Measurements from ENCODE around the gene JUND. TPM values are rescaled to one million over a fixed set of nuclear protein-coding genes. Genes with fewer than 3 reads are reported as not detected.

The JUND gene
- total and polyA plus RNA-seq, 2 experiments from 2014 or later: 40.0 to 181 TPM

DNA sequence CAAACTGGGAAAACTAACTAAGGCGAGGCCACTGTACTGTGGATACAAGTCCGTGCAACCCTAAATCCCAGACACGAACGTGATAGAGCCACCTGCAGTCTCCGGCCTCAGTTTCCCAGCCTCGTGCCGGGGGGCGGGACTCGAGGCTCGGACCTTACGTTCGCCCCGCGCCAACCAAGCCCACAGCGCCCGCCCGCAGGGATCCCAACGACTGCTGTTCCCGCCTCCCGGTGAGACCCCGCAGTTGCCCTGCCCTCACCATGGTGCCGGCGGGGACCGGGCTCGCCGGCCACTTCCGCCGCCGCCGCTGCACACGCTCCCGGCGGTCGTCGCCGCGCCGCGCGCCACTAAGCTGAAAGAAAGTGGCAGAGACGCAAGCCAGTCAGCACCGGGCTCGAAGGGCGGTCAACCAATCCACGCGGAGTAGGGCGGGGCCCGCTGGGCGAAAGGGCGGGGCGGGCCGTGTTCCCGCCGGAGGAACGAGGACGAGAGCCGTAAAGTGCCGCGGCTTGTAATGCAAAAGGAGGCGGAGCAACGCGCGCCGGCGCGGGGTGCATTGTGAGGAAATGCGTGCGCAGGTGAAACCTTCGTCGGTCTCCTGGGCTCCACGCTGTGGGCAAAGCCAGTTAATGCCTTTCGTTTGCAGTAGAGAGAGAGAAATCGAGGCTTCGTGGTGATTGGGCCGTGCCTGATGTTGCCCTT is 41.5 kb upstream of the JUND start, which contains the start of gene LSM4:
LSM4 (minus strand) TSS at position 318 of the 702 bp plus-strand sequence; CDS start at position 262, 56 bp downstream.
- H3K4me2 ChIP-seq: peak within 1 kb of the TSS; percentile 92
- H2AFZ ChIP-seq: no peak within 1 kb of the TSS
- H3K36me3 ChIP-seq (ENCODE audit: insufficient read depth): no peaks in the 10 kb centered on the region; the same call in 1 of the 2 replicates
- Mint-ChIP-seq H3K4me1 (peaks cover 29% of the 10 kb centered on the region), H3K36me3 (ENCODE audit: low read depth) (peaks cover 30% of the 10 kb centered on the region), H3K27ac (peak within 1 kb of the TSS; percentile 99), H3K9me3 (no peaks in the 10 kb centered on the region), H3K27me3 (ENCODE audit: insufficient read depth, low read depth, poor library complexity) (peaks cover 20% of the 10 kb centered on the region), H3K4me3 (peak within 1 kb of the TSS; percentile 92)
- peaks cover 34% of the 10 kb centered on the region; the same call in 1 of the 2 replicates for H3F3A ChIP-seq (replicated peaks; ENCODE audit: low read depth)
- TF ChIP-seq EZH2 (IDR thresholded peaks at IDR 0.05; ENCODE audit: low read depth, unreplicated experiment) (no peak), EZH2phosphoT487 (IDR thresholded peaks at IDR 0.05; ENCODE audit: unreplicated experiment) (no peak), NANOG (IDR thresholded peaks at IDR 0.05; ENCODE audit: borderline replicate concordance) (no peak), CREB1 (CRISPR knock-in tag; IDR thresholded peaks at IDR 0.05; ENCODE audit: low read depth) (no peak; the same call in none of the 2 replicates), POLR2AphosphoS5 (IDR thresholded peaks at IDR 0.05; ENCODE audit: low read depth) (peak; percentile 80)
- TF ChIP-seq, protein P1, sequence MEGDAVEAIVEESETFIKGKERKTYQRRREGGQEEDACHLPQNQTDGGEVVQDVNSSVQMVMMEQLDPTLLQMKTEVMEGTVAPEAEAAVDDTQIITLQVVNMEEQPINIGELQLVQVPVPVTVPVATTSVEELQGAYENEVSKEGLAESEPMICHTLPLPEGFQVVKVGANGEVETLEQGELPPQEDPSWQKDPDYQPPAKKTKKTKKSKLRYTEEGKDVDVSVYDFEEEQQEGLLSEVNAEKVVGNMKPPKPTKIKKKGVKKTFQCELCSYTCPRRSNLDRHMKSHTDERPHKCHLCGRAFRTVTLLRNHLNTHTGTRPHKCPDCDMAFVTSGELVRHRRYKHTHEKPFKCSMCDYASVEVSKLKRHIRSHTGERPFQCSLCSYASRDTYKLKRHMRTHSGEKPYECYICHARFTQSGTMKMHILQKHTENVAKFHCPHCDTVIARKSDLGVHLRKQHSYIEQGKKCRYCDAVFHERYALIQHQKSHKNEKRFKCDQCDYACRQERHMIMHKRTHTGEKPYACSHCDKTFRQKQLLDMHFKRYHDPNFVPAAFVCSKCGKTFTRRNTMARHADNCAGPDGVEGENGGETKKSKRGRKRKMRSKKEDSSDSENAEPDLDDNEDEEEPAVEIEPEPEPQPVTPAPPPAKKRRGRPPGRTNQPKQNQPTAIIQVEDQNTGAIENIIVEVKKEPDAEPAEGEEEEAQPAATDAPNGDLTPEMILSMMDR (conservative IDR thresholded peaks at IDR 0.05; ENCODE audit: low read depth in 2 of 2): peak in 1 of 2 experiments; percentile 58; a peak in 2 of 4 replicates
- TF ChIP-seq, protein P2, sequence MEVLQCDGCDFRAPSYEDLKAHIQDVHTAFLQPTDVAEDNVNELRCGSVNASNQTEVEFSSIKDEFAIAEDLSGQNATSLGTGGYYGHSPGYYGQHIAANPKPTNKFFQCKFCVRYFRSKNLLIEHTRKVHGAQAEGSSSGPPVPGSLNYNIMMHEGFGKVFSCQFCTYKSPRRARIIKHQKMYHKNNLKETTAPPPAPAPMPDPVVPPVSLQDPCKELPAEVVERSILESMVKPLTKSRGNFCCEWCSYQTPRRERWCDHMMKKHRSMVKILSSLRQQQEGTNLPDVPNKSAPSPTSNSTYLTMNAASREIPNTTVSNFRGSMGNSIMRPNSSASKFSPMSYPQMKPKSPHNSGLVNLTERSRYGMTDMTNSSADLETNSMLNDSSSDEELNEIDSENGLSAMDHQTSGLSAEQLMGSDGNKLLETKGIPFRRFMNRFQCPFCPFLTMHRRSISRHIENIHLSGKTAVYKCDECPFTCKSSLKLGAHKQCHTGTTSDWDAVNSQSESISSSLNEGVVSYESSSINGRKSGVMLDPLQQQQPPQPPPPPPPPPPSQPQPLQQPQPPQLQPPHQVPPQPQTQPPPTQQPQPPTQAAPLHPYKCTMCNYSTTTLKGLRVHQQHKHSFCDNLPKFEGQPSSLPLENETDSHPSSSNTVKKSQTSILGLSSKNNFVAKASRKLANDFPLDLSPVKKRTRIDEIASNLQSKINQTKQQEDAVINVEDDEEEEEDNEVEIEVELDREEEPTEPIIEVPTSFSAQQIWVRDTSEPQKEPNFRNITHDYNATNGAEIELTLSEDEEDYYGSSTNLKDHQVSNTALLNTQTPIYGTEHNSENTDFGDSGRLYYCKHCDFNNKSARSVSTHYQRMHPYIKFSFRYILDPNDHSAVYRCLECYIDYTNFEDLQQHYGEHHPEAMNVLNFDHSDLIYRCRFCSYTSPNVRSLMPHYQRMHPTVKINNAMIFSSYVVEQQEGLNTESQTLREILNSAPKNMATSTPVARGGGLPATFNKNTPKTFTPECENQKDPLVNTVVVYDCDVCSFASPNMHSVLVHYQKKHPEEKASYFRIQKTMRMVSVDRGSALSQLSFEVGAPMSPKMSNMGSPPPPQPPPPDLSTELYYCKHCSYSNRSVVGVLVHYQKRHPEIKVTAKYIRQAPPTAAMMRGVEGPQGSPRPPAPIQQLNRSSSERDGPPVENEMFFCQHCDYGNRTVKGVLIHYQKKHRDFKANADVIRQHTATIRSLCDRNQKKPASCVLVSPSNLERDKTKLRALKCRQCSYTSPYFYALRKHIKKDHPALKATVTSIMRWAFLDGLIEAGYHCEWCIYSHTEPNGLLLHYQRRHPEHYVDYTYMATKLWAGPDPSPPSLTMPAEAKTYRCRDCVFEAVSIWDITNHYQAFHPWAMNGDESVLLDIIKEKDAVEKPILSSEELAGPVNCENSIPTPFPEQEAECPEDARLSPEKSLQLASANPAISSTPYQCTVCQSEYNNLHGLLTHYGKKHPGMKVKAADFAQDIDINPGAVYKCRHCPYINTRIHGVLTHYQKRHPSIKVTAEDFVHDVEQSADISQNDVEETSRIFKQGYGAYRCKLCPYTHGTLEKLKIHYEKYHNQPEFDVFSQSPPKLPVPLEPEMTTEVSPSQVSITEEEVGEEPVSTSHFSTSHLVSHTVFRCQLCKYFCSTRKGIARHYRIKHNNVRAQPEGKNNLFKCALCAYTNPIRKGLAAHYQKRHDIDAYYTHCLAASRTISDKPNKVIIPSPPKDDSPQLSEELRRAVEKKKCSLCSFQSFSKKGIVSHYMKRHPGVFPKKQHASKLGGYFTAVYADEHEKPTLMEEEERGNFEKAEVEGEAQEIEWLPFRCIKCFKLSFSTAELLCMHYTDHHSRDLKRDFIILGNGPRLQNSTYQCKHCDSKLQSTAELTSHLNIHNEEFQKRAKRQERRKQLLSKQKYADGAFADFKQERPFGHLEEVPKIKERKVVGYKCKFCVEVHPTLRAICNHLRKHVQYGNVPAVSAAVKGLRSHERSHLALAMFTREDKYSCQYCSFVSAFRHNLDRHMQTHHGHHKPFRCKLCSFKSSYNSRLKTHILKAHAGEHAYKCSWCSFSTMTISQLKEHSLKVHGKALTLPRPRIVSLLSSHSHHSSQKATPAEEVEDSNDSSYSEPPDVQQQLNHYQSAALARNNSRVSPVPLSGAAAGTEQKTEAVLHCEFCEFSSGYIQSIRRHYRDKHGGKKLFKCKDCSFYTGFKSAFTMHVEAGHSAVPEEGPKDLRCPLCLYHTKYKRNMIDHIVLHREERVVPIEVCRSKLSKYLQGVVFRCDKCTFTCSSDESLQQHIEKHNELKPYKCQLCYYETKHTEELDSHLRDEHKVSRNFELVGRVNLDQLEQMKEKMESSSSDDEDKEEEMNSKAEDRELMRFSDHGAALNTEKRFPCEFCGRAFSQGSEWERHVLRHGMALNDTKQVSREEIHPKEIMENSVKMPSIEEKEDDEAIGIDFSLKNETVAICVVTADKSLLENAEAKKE (CRISPR knock-in tag; IDR thresholded peaks at IDR 0.05): no peak
- TF ChIP-seq, protein P3, sequence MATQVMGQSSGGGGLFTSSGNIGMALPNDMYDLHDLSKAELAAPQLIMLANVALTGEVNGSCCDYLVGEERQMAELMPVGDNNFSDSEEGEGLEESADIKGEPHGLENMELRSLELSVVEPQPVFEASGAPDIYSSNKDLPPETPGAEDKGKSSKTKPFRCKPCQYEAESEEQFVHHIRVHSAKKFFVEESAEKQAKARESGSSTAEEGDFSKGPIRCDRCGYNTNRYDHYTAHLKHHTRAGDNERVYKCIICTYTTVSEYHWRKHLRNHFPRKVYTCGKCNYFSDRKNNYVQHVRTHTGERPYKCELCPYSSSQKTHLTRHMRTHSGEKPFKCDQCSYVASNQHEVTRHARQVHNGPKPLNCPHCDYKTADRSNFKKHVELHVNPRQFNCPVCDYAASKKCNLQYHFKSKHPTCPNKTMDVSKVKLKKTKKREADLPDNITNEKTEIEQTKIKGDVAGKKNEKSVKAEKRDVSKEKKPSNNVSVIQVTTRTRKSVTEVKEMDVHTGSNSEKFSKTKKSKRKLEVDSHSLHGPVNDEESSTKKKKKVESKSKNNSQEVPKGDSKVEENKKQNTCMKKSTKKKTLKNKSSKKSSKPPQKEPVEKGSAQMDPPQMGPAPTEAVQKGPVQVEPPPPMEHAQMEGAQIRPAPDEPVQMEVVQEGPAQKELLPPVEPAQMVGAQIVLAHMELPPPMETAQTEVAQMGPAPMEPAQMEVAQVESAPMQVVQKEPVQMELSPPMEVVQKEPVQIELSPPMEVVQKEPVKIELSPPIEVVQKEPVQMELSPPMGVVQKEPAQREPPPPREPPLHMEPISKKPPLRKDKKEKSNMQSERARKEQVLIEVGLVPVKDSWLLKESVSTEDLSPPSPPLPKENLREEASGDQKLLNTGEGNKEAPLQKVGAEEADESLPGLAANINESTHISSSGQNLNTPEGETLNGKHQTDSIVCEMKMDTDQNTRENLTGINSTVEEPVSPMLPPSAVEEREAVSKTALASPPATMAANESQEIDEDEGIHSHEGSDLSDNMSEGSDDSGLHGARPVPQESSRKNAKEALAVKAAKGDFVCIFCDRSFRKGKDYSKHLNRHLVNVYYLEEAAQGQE (IDR thresholded peaks at IDR 0.05; ENCODE audit: unreplicated experiment): no peak
- peak within 1 kb of the TSS; percentile 76 for H3K4me3 ChIP-seq
- DNase-seq (ENCODE audit: low spot score) (peak; percentile 99), ATAC-seq (peak; percentile 95)
- peaks cover 14% of the 10 kb centered on the region for H3K4me1 ChIP-seq (ENCODE audit: insufficient read depth)
- H3K9me2 ChIP-seq (ENCODE audit: insufficient read depth): no peaks in the 10 kb centered on the region
- H3K27me3 ChIP-seq (ENCODE audit: insufficient read depth): no peaks in the 10 kb centered on the region
- peaks cover 11% of the 10 kb centered on the region for H4K20me1 ChIP-seq (replicated peaks; ENCODE audit: insufficient read depth)
- peak within 1 kb of the TSS; percentile 97 for H3K27ac ChIP-seq (ENCODE audit: low read depth)
- peaks cover 46% of the 10 kb centered on the region for H3K79me2 ChIP-seq (replicated peaks; ENCODE audit: insufficient read depth)
